Measurements from ENCODE around the gene RPS19BP1.

RPS19BP1 gene

GRCh38 chr22:39481595-39481994 is 51.0 kb downstream of the RPS19BP1 start:
- Histone ChIP-seq H3K36me3 (ENCODE audit: insufficient read depth, low read length) (no peaks in the 10 kb centered on the region), H3K4me3 (no peak overlapping the region), H3K9me3 (ENCODE audit: low read depth, low read length) (no peaks in the 10 kb centered on the region), H3K9ac (ENCODE audit: insufficient read length) (no peak overlapping the region), H3K27ac (no peak overlapping the region)
- DNase-seq (ENCODE audit: low read depth, low spot score): no peak
- TF ChIP-seq EZH2 (IDR thresholded peaks at IDR 0.05): no peak
- no peak for TF ChIP-seq POLR2AphosphoS5 (IDR thresholded peaks at IDR 0.05; ENCODE audit: borderline replicate concordance, low read depth, low read length)
- no peak for TF ChIP-seq FOXP2 (optimal IDR thresholded peaks at IDR 0.05; ENCODE audit: control extremely low read depth, extremely low read length, insufficient read depth)

GRCh38 chr22:39481054-39481453 is 51.5 kb downstream of the RPS19BP1 start:
- Histone ChIP-seq H3K27ac (no peak overlapping the region), H3K36me3 (ENCODE audit: insufficient read depth, low read length) (no peaks in the 10 kb centered on the region), H3K4me3 (no peak overlapping the region), H3K9me3 (ENCODE audit: low read depth, low read length) (no peaks in the 10 kb centered on the region), H3K9ac (ENCODE audit: insufficient read length) (no peak overlapping the region)
- TF ChIP-seq EZH2 (IDR thresholded peaks at IDR 0.05) (no peak), POLR2AphosphoS5 (IDR thresholded peaks at IDR 0.05; ENCODE audit: borderline replicate concordance, low read depth, low read length) (no peak), FOXP2 (optimal IDR thresholded peaks at IDR 0.05; ENCODE audit: control extremely low read depth, extremely low read length, insufficient read depth) (no peak)
- DNase-seq (ENCODE audit: low read depth, low spot score): no peak

- Histone ChIP-seq H3K4me3 (no peak overlapping the region), H3K9me3 (ENCODE audit: low read depth, low read length) (no peaks in the 10 kb centered on the region), H3K9ac (ENCODE audit: insufficient read length) (no peak overlapping the region), H3K36me3 (ENCODE audit: insufficient read depth, low read length) (no peaks in the 10 kb centered on the region), H3K27ac (no peak overlapping the region)
- DNase-seq (ENCODE audit: low read depth, low spot score): no peak
- TF ChIP-seq EZH2 (IDR thresholded peaks at IDR 0.05): no peak
- TF ChIP-seq FOXP2 (optimal IDR thresholded peaks at IDR 0.05; ENCODE audit: control extremely low read depth, extremely low read length, insufficient read depth): no peak
- no peak for TF ChIP-seq POLR2AphosphoS5 (IDR thresholded peaks at IDR 0.05; ENCODE audit: borderline replicate concordance, low read depth, low read length)
Measured at GRCh38 chr22:39480557-39480956, 52.0 kb downstream of the RPS19BP1 start.

GRCh38 chr22:39479254-39479653 is 53.3 kb downstream of the RPS19BP1 start:
- no peak overlapping the region for H3K27ac ChIP-seq
- no peaks in the 10 kb centered on the region for H3K36me3 ChIP-seq (ENCODE audit: insufficient read depth, low read length)
- H3K9me3 ChIP-seq (ENCODE audit: low read depth, low read length): no peaks in the 10 kb centered on the region
- no peak overlapping the region for H3K9ac ChIP-seq (ENCODE audit: insufficient read length)
- no peak for DNase-seq (ENCODE audit: low read depth, low spot score)
- no peak overlapping the region for H3K4me3 ChIP-seq
- TF ChIP-seq POLR2AphosphoS5 (IDR thresholded peaks at IDR 0.05; ENCODE audit: borderline replicate concordance, low read depth, low read length): no peak
- TF ChIP-seq EZH2 (IDR thresholded peaks at IDR 0.05): no peak
- TF ChIP-seq FOXP2 (optimal IDR thresholded peaks at IDR 0.05; ENCODE audit: control extremely low read depth, extremely low read length, insufficient read depth): no peak
